HK-2 (cell line): ENCODE results near the gene CPEB4.

Experiments used
- DNase-seq: peaks from one replicate; pipeline ENCODE4 v3.0.0-alpha.2; 2018; ENCODE audit not compliant: unreplicated experiment

CPEB4 gene

GRCh38 chr5:173944511-173944910 is 56.4 kb downstream of the CPEB4 start:
- DNase-seq = no peak

- no peak for DNase-seq
These were observed 57.0 kb downstream of the CPEB4 start for GRCh38 chr5:173945160-173945559.

GRCh38 chr5:173946323-173946722 is 58.2 kb downstream of the CPEB4 start:
- no peak for DNase-seq

GRCh38 chr5:173950829-173951228 is 62.7 kb downstream of the CPEB4 start:
- DNase-seq = no peak

- DNase-seq = no peak
These were observed 65.5 kb downstream of the CPEB4 start for GRCh38 chr5:173953528-173954090.

- no peak for DNase-seq
These were observed 66.7 kb downstream of the CPEB4 start for GRCh38 chr5:173954671-173955521.

GRCh38 chr5:173960986-173961385 is 72.8 kb downstream of the CPEB4 start:
- no peak for DNase-seq

GRCh38 chr5:173961418-173961817 is 73.3 kb downstream of the CPEB4 start:
- DNase-seq = no peak

- no peak for DNase-seq
These were observed 74.4 kb downstream of the CPEB4 start for GRCh38 chr5:173962436-173962972.

GRCh38 chr5:173963182-173963838 is 75.2 kb downstream of the CPEB4 start:
- no peak for DNase-seq

- DNase-seq = no peak
These were observed 75.8 kb downstream of the CPEB4 start for GRCh38 chr5:173963867-173964441.

- no peak for DNase-seq
These were observed 76.4 kb downstream of the CPEB4 start for GRCh38 chr5:173964506-173964905.

- DNase-seq = no peak
These were observed 79.1 kb downstream of the CPEB4 start for GRCh38 chr5:173967241-173967640.

- DNase-seq = no peak
These were observed 80.1 kb downstream of the CPEB4 start for GRCh38 chr5:173968154-173968797.

- DNase-seq = no peak
These were observed 81.3 kb downstream of the CPEB4 start for GRCh38 chr5:173969167-173970049.

GRCh38 chr5:173970878-173971650 is 82.9 kb downstream of the CPEB4 start:
- no peak for DNase-seq

GRCh38 chr5:173971681-173972345 is 83.7 kb downstream of the CPEB4 start:
- no peak for DNase-seq

GRCh38 chr5:173972607-173972924 is 84.4 kb downstream of the CPEB4 start:
- no peak for DNase-seq

- DNase-seq = peak; percentile 62
These were observed 84.9 kb downstream of the CPEB4 start for GRCh38 chr5:173972925-173973615.
